ENCODE measurements around the gene MCRS1. TPM values are rescaled to one million over a fixed set of nuclear protein-coding genes. Genes with fewer than 3 reads are reported as not detected.

MCRS1 gene
- total RNA-seq, 1 experiment from 2014 or later, result 73.7 TPM

GRCh38 chr12:49582850-49583249 lies 14.9 kb upstream of the MCRS1 start:
- no peak for DNase-seq (ENCODE audit: low read depth)

GRCh38 chr12:49582201-49582600 lies 14.3 kb upstream of the MCRS1 start:
- no peak for DNase-seq (ENCODE audit: low read depth)

- DNase-seq (ENCODE audit: low read depth), result peak; percentile 83
These were observed 12.9 kb upstream of the MCRS1 start for GRCh38 chr12:49580572-49581535.

- DNase-seq (ENCODE audit: low read depth), result no peak
These were observed 10.7 kb upstream of the MCRS1 start for GRCh38 chr12:49578471-49579112.

- no peak for DNase-seq (ENCODE audit: low read depth)
These were observed 9.8 kb upstream of the MCRS1 start for GRCh38 chr12:49577589-49578315.

GRCh38 chr12:49568442-49569162 lies 660 bp upstream of the MCRS1 start:
- DNase-seq (ENCODE audit: low read depth), result no peak

- DNase-seq (ENCODE audit: low read depth), result no peak
These were observed 686 bp downstream of the MCRS1 start for GRCh38 chr12:49567302-49567610.

- no peak for DNase-seq (ENCODE audit: low read depth)
These were observed 1.6 kb downstream of the MCRS1 start for GRCh38 chr12:49566361-49566760.

GRCh38 chr12:49565406-49566265 lies 2.3 kb downstream of the MCRS1 start:
- DNase-seq (ENCODE audit: low read depth), result no peak

GRCh38 chr12:49564686-49565405 lies 3.1 kb downstream of the MCRS1 start:
- DNase-seq (ENCODE audit: low read depth), result no peak

- no peak for DNase-seq (ENCODE audit: low read depth)
These were observed 3.8 kb downstream of the MCRS1 start for GRCh38 chr12:49563951-49564685.

- no peak for DNase-seq (ENCODE audit: low read depth)
These were observed 5.1 kb downstream of the MCRS1 start for GRCh38 chr12:49562831-49563230.

- DNase-seq (ENCODE audit: low read depth), result no peak
These were observed 5.7 kb downstream of the MCRS1 start for GRCh38 chr12:49562233-49562632.

GRCh38 chr12:49560695-49561094 lies 7.2 kb downstream of the MCRS1 start:
- DNase-seq (ENCODE audit: low read depth), result no peak

- DNase-seq (ENCODE audit: low read depth), result no peak
These were observed 8.8 kb downstream of the MCRS1 start for GRCh38 chr12:49559011-49559675.

- DNase-seq (ENCODE audit: low read depth), result no peak
These were observed 9.4 kb downstream of the MCRS1 start for GRCh38 chr12:49558526-49558925.

- no peak for DNase-seq (ENCODE audit: low read depth)
These were observed 10.1 kb downstream of the MCRS1 start for GRCh38 chr12:49557917-49558215.

- DNase-seq (ENCODE audit: low read depth), result no peak
These were observed 10.6 kb downstream of the MCRS1 start for GRCh38 chr12:49557187-49557916.

All from RPMI7951 (cell line).